SK-MEL-5 (cell line): ENCODE results near the gene ZNF385C. TPM values are rescaled to one million over a fixed set of nuclear protein-coding genes. Genes with fewer than 3 reads are reported as not detected.
A peak's percentile ranks its signal among the peaks of the same experiment; 100 is the strongest.

Experiments
- DNase-seq: peaks from one replicate; pipeline ENCODE4 v3.0.0-alpha.2; 2016; ENCODE audit warnings: low read depth, low spot score
- in situ Hi-C: cut with HindIII; loops from 2 replicates; pipeline ENCODE4 v1.10.0; 2016; ENCODE audit warnings: low sequenced_read_pairs, high pct_unique_total_duplicates, low pct_unique_long_range_greater_than_20kb
- total RNA-seq: library from RNA; depleted of rRNA; stranded (reverse); fragments of >200 nt; shearing (Covaris generic); gene quantifications from 2 replicates; pipeline ENCODE4 v1.2.3, GENCODE V29; 2014

ZNF385C gene
- total RNA-seq, 1 experiment from 2014 or later = 0.45 TPM

GRCh38 chr17:42065201-42065600 is 33.1 kb downstream of the ZNF385C start:
- in situ Hi-C loops = no loop called here
- no peak for DNase-seq

- no peak for DNase-seq
- in situ Hi-C loops = no loop called here
These were observed 35.6 kb downstream of the ZNF385C start for GRCh38 chr17:42062681-42063080.

- no peak for DNase-seq
- in situ Hi-C loops = no loop called here
These were observed 36.4 kb downstream of the ZNF385C start for GRCh38 chr17:42061646-42062487.

- in situ Hi-C loops = no loop called here
- no peak for DNase-seq
These were observed 38.0 kb downstream of the ZNF385C start for GRCh38 chr17:42060231-42060630.

- no peak for DNase-seq
- in situ Hi-C loops = no loop called here
These were observed 38.5 kb downstream of the ZNF385C start for GRCh38 chr17:42059815-42060214.

GRCh38 chr17:42058063-42058462 is 40.2 kb downstream of the ZNF385C start:
- in situ Hi-C loops = no loop called here
- DNase-seq = no peak

- in situ Hi-C loops = no loop called here
- no peak for DNase-seq
These were observed 41.6 kb downstream of the ZNF385C start for GRCh38 chr17:42056635-42057034.

- DNase-seq = no peak
- in situ Hi-C loops = no loop called here
These were observed 42.8 kb downstream of the ZNF385C start for GRCh38 chr17:42055496-42055895.

GRCh38 chr17:42055027-42055426 is 43.2 kb downstream of the ZNF385C start:
- in situ Hi-C loops = no loop called here
- DNase-seq = no peak

GRCh38 chr17:42053731-42054500 is 44.4 kb downstream of the ZNF385C start:
- in situ Hi-C loops = no loop called here
- DNase-seq = no peak

- no peak for DNase-seq
- in situ Hi-C loops = no loop called here
These were observed 45.9 kb downstream of the ZNF385C start for GRCh38 chr17:42052346-42052877.

- in situ Hi-C loops = no loop called here
These were observed 46.6 kb downstream of the ZNF385C start for GRCh38 chr17:42051645-42052044.

GRCh38 chr17:42051013-42051400 is 47.3 kb downstream of the ZNF385C start:
- in situ Hi-C loops = no loop called here
- no peak for DNase-seq

More at GRCh38 chr17:42051645-42052044, 46.6 kb downstream of the ZNF385C start:
- no peak for DNase-seq

- peak; percentile 52 for DNase-seq
- in situ Hi-C loops = no loop called here
These were observed 47.8 kb downstream of the ZNF385C start, which contains the start of gene C17orf113 for GRCh38 chr17:42050393-42051012. C17orf113 (minus strand) TSS chr17:42050601; CDS start chr17:42043376, 7,225 bp downstream.

GRCh38 chr17:42049834-42050392 is 48.4 kb downstream of the ZNF385C start:
- in situ Hi-C loops = no loop called here
- no peak for DNase-seq

GRCh38 chr17:42047343-42047742 is 50.9 kb downstream of the ZNF385C start:
- in situ Hi-C loops = no loop called here
- DNase-seq = no peak

- in situ Hi-C loops = no loop called here
- no peak for DNase-seq
These were observed 52.6 kb downstream of the ZNF385C start for GRCh38 chr17:42045719-42046118.
